ENCODE results near the gene NOP9. TPM values are rescaled to one million over a fixed set of nuclear protein-coding genes. Genes with fewer than 3 reads are reported as not detected.

NOP9 gene
- total RNA-seq, 1 experiment from 2014 or later, result 39.4 TPM

- Histone ChIP-seq H2AFZ (ENCODE audit: low read depth, low read length, poor library complexity, severe bottlenecking) (no peak overlapping the region), H3K4me2 (ENCODE audit: low read length) (no peak overlapping the region), H3K4me3 (replicated peaks in 1 of 2; ENCODE audit: low read depth in 1 of 2, low read length in 2 of 2) (no peak overlapping the region), H3K79me2 (ENCODE audit: insufficient read depth, low read length) (no peaks in the 10 kb centered on the region), H3K4me1 (ENCODE audit: control insufficient read depth in 1 of 2, insufficient read depth in 2 of 2, low read length in 2 of 2) (peaks cover 4 to 12% of the 10 kb centered on the region in 2 experiments), H3K27me3 (ENCODE audit: insufficient read depth, low read length) (no peaks in the 10 kb centered on the region), H3K9me2 (ENCODE audit: insufficient read depth) (no peaks in the 10 kb centered on the region), H3K9ac (ENCODE audit: low read length) (no peak overlapping the region), H3K27ac (ENCODE audit: low read depth, low read length) (no peak overlapping the region), H3K9me3 (ENCODE audit: control insufficient read depth in 1 of 2, insufficient read depth in 1 of 2, low read depth in 1 of 2, low read length in 2 of 2) (no peaks in the 10 kb centered on the region), H4K20me1 (ENCODE audit: insufficient read depth) (no peaks in the 10 kb centered on the region), H3K36me3 (ENCODE audit: control insufficient read depth in 1 of 2, insufficient read depth in 2 of 2, low read length in 2 of 2) (no peaks in the 10 kb centered on the region)
- DNase-seq (ENCODE audit: low read depth, low spot score) (no peak), ATAC-seq (no peak)
- ChIA-PET RAD21 (ENCODE audit: low non-redundant PET in 1 of 2, low total read pairs in 2 of 2, uncharacterized antibody in 2 of 2, unreplicated experiment in 2 of 2) (no interaction called here), POLR2A (no interaction called here), CTCF (interaction anchor here (1.1 to 1.2 kb wide), 2 partner anchors 94 to 105 kb away, joined by 3 to 6 read pairs; no protein-coding TSS in a partner anchor)
- BruUV-seq (replicated peaks), result no TSS peak
- no peak for TF ChIP-seq SRF (IDR thresholded peaks at IDR 0.05; ENCODE audit: low read depth)
- no peak for TF ChIP-seq ZFX (IDR thresholded peaks at IDR 0.05)
- intact Hi-C loops (cut with micrococcal nuclease), result no loop called here
Measured at GRCh38 chr14:24337144-24337823, 37.6 kb downstream of the NOP9 start.

GRCh38 chr14:24337824-24338175 lies 38.1 kb downstream of the NOP9 start:
- DNase-seq (ENCODE audit: low read depth, low spot score) (no peak), ATAC-seq (no peak)
- RAD21 ChIA-PET (ENCODE audit: low non-redundant PET in 1 of 2, low total read pairs in 2 of 2, uncharacterized antibody in 2 of 2, unreplicated experiment in 2 of 2), result no interaction called here
- Histone ChIP-seq H4K20me1 (ENCODE audit: insufficient read depth) (no peaks in the 10 kb centered on the region), H3K9me2 (ENCODE audit: insufficient read depth) (no peaks in the 10 kb centered on the region), H3K4me3 (replicated peaks in 1 of 2; ENCODE audit: low read depth in 1 of 2, low read length in 2 of 2) (no peak overlapping the region), H3K79me2 (ENCODE audit: insufficient read depth, low read length) (no peaks in the 10 kb centered on the region), H3K9ac (ENCODE audit: low read length) (no peak overlapping the region), H3K27ac (ENCODE audit: low read depth, low read length) (no peak overlapping the region), H2AFZ (ENCODE audit: low read depth, low read length, poor library complexity, severe bottlenecking) (no peak overlapping the region), H3K27me3 (ENCODE audit: insufficient read depth, low read length) (no peaks in the 10 kb centered on the region), H3K4me2 (ENCODE audit: low read length) (no peak overlapping the region), H3K36me3 (ENCODE audit: control insufficient read depth in 1 of 2, insufficient read depth in 2 of 2, low read length in 2 of 2) (no peaks in the 10 kb centered on the region), H3K9me3 (ENCODE audit: control insufficient read depth in 1 of 2, insufficient read depth in 1 of 2, low read depth in 1 of 2, low read length in 2 of 2) (no peaks in the 10 kb centered on the region), H3K4me1 (ENCODE audit: control insufficient read depth in 1 of 2, insufficient read depth in 2 of 2, low read length in 2 of 2) (peaks cover 4 to 12% of the 10 kb centered on the region in 2 experiments)
- TF ChIP-seq CTCF (IDR thresholded peaks at IDR 0.05 in 2 of 3, conservative IDR thresholded peaks at IDR 0.05 in 1 of 3; ENCODE audit: borderline replicate concordance in 1 of 3, insufficient read depth in 1 of 3, low read depth in 2 of 3, low read length in 2 of 3) (no peak), POLR2A (IDR thresholded peaks at IDR 0.05; ENCODE audit: borderline replicate concordance, extremely low read depth, insufficient read depth, insufficient read length) (no peak), TCF7L2 (IDR thresholded peaks at IDR 0.05; ENCODE audit: borderline replicate concordance, extremely low read depth, insufficient read depth, insufficient read length) (no peak), FOSL1 (IDR thresholded peaks at IDR 0.05; ENCODE audit: low read depth) (no peak), SIN3A (IDR thresholded peaks at IDR 0.05; ENCODE audit: low read depth) (no peak), ZFX (IDR thresholded peaks at IDR 0.05) (no peak), SRF (IDR thresholded peaks at IDR 0.05; ENCODE audit: low read depth) (no peak), RAD21 (IDR thresholded peaks at IDR 0.05; ENCODE audit: low read depth) (no peak), CEBPB (IDR thresholded peaks at IDR 0.05; ENCODE audit: low read depth) (no peak), CBX3 (IDR thresholded peaks at IDR 0.05; ENCODE audit: low read depth) (no peak), SP1 (IDR thresholded peaks at IDR 0.05; ENCODE audit: low read depth) (no peak), EZH2 (IDR thresholded peaks at IDR 0.05) (no peak), POLR2AphosphoS5 (IDR thresholded peaks at IDR 0.05; ENCODE audit: low read depth, low read length) (no peak)
- TF ChIP-seq, protein P1, sequence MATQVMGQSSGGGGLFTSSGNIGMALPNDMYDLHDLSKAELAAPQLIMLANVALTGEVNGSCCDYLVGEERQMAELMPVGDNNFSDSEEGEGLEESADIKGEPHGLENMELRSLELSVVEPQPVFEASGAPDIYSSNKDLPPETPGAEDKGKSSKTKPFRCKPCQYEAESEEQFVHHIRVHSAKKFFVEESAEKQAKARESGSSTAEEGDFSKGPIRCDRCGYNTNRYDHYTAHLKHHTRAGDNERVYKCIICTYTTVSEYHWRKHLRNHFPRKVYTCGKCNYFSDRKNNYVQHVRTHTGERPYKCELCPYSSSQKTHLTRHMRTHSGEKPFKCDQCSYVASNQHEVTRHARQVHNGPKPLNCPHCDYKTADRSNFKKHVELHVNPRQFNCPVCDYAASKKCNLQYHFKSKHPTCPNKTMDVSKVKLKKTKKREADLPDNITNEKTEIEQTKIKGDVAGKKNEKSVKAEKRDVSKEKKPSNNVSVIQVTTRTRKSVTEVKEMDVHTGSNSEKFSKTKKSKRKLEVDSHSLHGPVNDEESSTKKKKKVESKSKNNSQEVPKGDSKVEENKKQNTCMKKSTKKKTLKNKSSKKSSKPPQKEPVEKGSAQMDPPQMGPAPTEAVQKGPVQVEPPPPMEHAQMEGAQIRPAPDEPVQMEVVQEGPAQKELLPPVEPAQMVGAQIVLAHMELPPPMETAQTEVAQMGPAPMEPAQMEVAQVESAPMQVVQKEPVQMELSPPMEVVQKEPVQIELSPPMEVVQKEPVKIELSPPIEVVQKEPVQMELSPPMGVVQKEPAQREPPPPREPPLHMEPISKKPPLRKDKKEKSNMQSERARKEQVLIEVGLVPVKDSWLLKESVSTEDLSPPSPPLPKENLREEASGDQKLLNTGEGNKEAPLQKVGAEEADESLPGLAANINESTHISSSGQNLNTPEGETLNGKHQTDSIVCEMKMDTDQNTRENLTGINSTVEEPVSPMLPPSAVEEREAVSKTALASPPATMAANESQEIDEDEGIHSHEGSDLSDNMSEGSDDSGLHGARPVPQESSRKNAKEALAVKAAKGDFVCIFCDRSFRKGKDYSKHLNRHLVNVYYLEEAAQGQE (IDR thresholded peaks at IDR 0.05; ENCODE audit: low read depth), result no peak
- intact Hi-C loops (cut with micrococcal nuclease), result no loop called here
- POLR2A ChIA-PET, result no interaction called here
- BruUV-seq (replicated peaks), result no TSS peak
- CTCF ChIA-PET, result interaction anchor here (1.2 kb wide), 1 partner anchor 94 kb away, joined by 6 read pairs; no protein-coding TSS in a partner anchor
